CD4-positive, alpha-beta T cell (primary cell): Measurements from ENCODE around the gene ATF2. TPM values are rescaled to one million over a fixed set of nuclear protein-coding genes. Genes with fewer than 3 reads are reported as not detected.
"Not testable (repeated sequence)": the region's sequence is repeated elsewhere in the genome, so short reads cannot be mapped to it uniquely, and the experiment has no call there.

Experiments used
- ATAC-seq: fragments of 200-7000 bp; cut with Tn5 transposase; one replicate; pipeline ENCODE4 v1.10.0; 2022; ENCODE audit warnings: mild to moderate bottlenecking; ENCODE audit not compliant: poor library complexity
- CTCF ChIA-PET: fragments of 350-600 bp; sonication (Branson Sonifier 250); formaldehyde crosslinking; loops from one replicate; lab custom pipeline; 2021; ENCODE audit warnings: antibody characterized with exemption, inconsistent platforms; lab: Charles Lee
- POLR2A ChIA-PET: fragments of 350-600 bp; sonication (Branson Sonifier 250); formaldehyde crosslinking; loops from one replicate; lab custom pipeline; 2021; ENCODE audit warnings: antibody characterized with exemption, inconsistent platforms; lab: Charles Lee
- DNase-seq, 14 experiments: peaks; one replicate each; pipeline ENCODE4 v3.0.0-alpha.2; 2013 to 2020; ENCODE audit warnings: mixed read lengths in 2 of 14
- H3K27ac ChIP-seq, 2 donors: one replicate each; pipeline versions ENCODE4 v1.5.1 to v1.7.0; 2013; ENCODE audit warnings: low read length in 2 of 2, low read depth in 1 of 2, mild to moderate bottlenecking in 1 of 2
- H3K27me3 ChIP-seq, 2 experiments: 1 replicate in 1 of 2; 2 replicates in 1 of 2; pipeline versions ENCODE4 v1.6.1 to v1.7.0; 2013; ENCODE audit warnings: low read length in 2 of 2, control low read depth in 1 of 2, mild to moderate bottlenecking in 1 of 2, moderate library complexity in 1 of 2; ENCODE audit not compliant: insufficient read depth in 2 of 2, control insufficient read depth in 1 of 2
- H3K36me3 ChIP-seq: one replicate; pipeline ENCODE4 v1.6.1; 2013; ENCODE audit warnings: low read length, control low read depth; ENCODE audit not compliant: insufficient read depth
- H3K4me1 ChIP-seq: one replicate; pipeline ENCODE4 v1.6.1; 2013; ENCODE audit warnings: low read length, control low read depth; ENCODE audit not compliant: insufficient read depth
- H3K4me3 ChIP-seq: one replicate; pipeline ENCODE4 v1.5.1; 2013; ENCODE audit warnings: mild to moderate bottlenecking, low read length, moderate library complexity
- H3K9me3 ChIP-seq, 2 experiments: 1 replicate in 1 of 2; 2 replicates in 1 of 2; pipeline versions ENCODE4 v1.6.1 to v1.7.0; 2013; ENCODE audit warnings: low read length in 2 of 2, mild to moderate bottlenecking in 2 of 2, control low read depth in 1 of 2, moderate library complexity in 1 of 2; ENCODE audit not compliant: control insufficient read depth in 1 of 2, insufficient read depth in 1 of 2
- H3K27ac Mint-ChIP-seq: one replicate; pipeline ENCODE4 v1.8.0; 2020; ENCODE audit warnings: mixed read lengths
- H3K27me3 Mint-ChIP-seq: one replicate; pipeline ENCODE4 v1.8.0; 2021; ENCODE audit warnings: mixed read lengths
- H3K36me3 Mint-ChIP-seq: one replicate; pipeline ENCODE4 v1.8.0; 2021; ENCODE audit warnings: low read depth, mixed read lengths
- H3K4me1 Mint-ChIP-seq: one replicate; pipeline ENCODE4 v1.8.0; 2021; ENCODE audit warnings: low read depth, mixed read lengths
- H3K4me3 Mint-ChIP-seq: one replicate; pipeline ENCODE4 v1.8.0; 2020; ENCODE audit warnings: mild to moderate bottlenecking, mixed read lengths
- H3K9me3 Mint-ChIP-seq: one replicate; pipeline ENCODE4 v1.8.0; 2020; ENCODE audit warnings: mixed read lengths
- intact Hi-C, 2 experiments: fragments of 100-400 bp; cut with DNase I in 1 of 2; cut with micrococcal nuclease in 1 of 2; formaldehyde crosslinking; loops; one replicate each; pipeline versions ENCODE4 v1.15.1 to v1.9.0; 2023 to 2025; cut with DNase I, micrococcal nuclease
- total RNA-seq, 174 experiments: library from RNA in 2 of 174; stranded (reverse) in 2 of 174; gene quantifications; one replicate each; pipeline ENCODE4 v1.2.3 and lab custom pipeline; 2021 to 2026
- TF ChIP-seq, protein P1 (sequence below): fragments of 200-600 bp; IDR thresholded peaks from one replicate; pipeline ENCODE4 v1.8.0; 2022; ENCODE audit warnings: antibody characterized with exemption, mild to moderate bottlenecking

The ATF2 gene
- total RNA-seq, 2 experiments from 2014 or later: 44.7 to 44.8 TPM

- Histone ChIP-seq H3K27me3 (no peaks in the 10 kb centered on the region), H3K4me1 (no peaks in the 10 kb centered on the region), H3K27ac (no peak overlapping the region), H3K4me3 (no peak overlapping the region), H3K9me3 (no peaks in the 10 kb centered on the region), H3K36me3 (peaks cover 36% of the 10 kb centered on the region)
- ATAC-seq (no peak), DNase-seq (no peak)
- Mint-ChIP-seq H3K4me3 (no peak overlapping the region), H3K9me3 (no peaks in the 10 kb centered on the region), H3K27ac (no peak overlapping the region), H3K36me3 (peaks cover 77% of the 10 kb centered on the region), H3K27me3 (no peaks in the 10 kb centered on the region), H3K4me1 (no peaks in the 10 kb centered on the region)
- CTCF ChIA-PET: interaction anchor here (0.6 kb wide), 1 partner anchor 11 kb away, joined by 3 read pairs; no protein-coding TSS in a partner anchor
- intact Hi-C loops: no loop called here
- POLR2A ChIA-PET: interaction anchor here (0.7 kb wide), 1 partner anchor 35 kb away, joined by 3 read pairs; no protein-coding TSS in a partner anchor
- TF ChIP-seq, protein P1, sequence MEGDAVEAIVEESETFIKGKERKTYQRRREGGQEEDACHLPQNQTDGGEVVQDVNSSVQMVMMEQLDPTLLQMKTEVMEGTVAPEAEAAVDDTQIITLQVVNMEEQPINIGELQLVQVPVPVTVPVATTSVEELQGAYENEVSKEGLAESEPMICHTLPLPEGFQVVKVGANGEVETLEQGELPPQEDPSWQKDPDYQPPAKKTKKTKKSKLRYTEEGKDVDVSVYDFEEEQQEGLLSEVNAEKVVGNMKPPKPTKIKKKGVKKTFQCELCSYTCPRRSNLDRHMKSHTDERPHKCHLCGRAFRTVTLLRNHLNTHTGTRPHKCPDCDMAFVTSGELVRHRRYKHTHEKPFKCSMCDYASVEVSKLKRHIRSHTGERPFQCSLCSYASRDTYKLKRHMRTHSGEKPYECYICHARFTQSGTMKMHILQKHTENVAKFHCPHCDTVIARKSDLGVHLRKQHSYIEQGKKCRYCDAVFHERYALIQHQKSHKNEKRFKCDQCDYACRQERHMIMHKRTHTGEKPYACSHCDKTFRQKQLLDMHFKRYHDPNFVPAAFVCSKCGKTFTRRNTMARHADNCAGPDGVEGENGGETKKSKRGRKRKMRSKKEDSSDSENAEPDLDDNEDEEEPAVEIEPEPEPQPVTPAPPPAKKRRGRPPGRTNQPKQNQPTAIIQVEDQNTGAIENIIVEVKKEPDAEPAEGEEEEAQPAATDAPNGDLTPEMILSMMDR: no peak
These were observed 64.8 kb downstream of the ATF2 start for GRCh38 chr2:175103191-175103590.

DNA sequence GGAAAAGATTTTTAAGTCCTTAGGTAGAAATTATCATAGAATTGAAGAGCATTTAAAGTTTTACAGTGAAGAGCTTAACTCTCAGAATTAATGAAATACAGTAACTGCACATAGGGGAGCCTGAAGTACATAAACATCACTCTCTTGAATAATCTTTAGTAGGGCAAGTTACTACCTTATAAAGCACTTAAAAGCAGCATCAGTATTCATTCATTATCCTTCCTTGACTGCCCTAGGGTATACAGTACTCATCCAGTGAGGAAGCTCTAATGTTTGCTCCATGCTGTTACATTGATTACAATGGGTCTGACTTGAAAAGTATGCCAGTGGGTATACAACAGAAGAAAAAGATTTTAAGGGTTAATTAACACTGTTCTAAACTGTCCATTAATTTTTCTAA lies 66.5 kb downstream of the ATF2 start:
- H3K4me1 ChIP-seq: no peaks in the 10 kb centered on the region
- ATAC-seq (no peak), DNase-seq (no peak)
- Mint-ChIP-seq H3K27me3 (no peaks in the 10 kb centered on the region), H3K4me1 (no peaks in the 10 kb centered on the region), H3K36me3 (peaks cover 84% of the 10 kb centered on the region), H3K4me3 (no peak overlapping the region), H3K9me3 (no peaks in the 10 kb centered on the region), H3K27ac (no peak overlapping the region)
- no peak overlapping the region for H3K27ac ChIP-seq
- no peaks in the 10 kb centered on the region for H3K27me3 ChIP-seq
- POLR2A ChIA-PET: no interaction called here
- CTCF ChIA-PET: interaction anchor here (1.0 kb wide), 1 partner anchor 18 kb away, joined by 3 read pairs; no protein-coding TSS in a partner anchor
- TF ChIP-seq, protein P1: no peak
- no peaks in the 10 kb centered on the region for H3K9me3 ChIP-seq
- H3K4me3 ChIP-seq: no peak overlapping the region
- intact Hi-C loops: no loop called here
- peaks cover 41% of the 10 kb centered on the region for H3K36me3 ChIP-seq

GRCh38 chr2:175097297-175097696 lies 70.7 kb downstream of the ATF2 start:
- no peak for ATAC-seq
- ChIA-PET POLR2A (no interaction called here), CTCF (no interaction called here)
- no peaks in the 10 kb centered on the region for H3K9me3 Mint-ChIP-seq
- Histone ChIP-seq H3K4me3 (no peak overlapping the region), H3K9me3 (no peaks in the 10 kb centered on the region), H3K36me3 (peaks cover 43% of the 10 kb centered on the region), H3K27me3 (no peaks in the 10 kb centered on the region), H3K27ac (no peak overlapping the region), H3K4me1 (no peaks in the 10 kb centered on the region)
- DNase-seq: no peak
- no peak overlapping the region for H3K27ac Mint-ChIP-seq
- intact Hi-C loops: no loop called here
- no peaks in the 10 kb centered on the region for H3K4me1 Mint-ChIP-seq
- no peaks in the 10 kb centered on the region for H3K27me3 Mint-ChIP-seq
- peaks cover 88% of the 10 kb centered on the region for H3K36me3 Mint-ChIP-seq
- H3K4me3 Mint-ChIP-seq: no peak overlapping the region
- TF ChIP-seq, protein P1: no peak

DNA sequence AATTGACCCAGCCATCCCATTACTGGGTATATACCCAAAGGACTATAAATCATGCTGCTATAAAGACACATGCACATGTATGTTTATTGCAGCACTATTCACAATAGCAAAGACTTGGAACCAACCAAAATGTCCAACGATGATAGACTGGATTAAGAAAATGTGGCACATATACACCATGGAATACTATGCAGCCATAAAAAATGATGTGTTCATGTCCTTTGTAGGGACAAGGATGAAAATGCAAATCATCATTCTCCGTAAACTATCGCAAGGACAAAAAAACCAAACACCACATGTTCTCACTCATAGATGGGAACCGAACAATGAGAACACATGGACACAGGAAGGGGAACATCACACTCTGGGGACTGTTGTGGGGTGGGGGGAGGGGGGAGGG lies 83.9 kb downstream of the ATF2 start:
- peaks cover 44% of the 10 kb centered on the region for H3K36me3 ChIP-seq
- H3K4me3 Mint-ChIP-seq, H3K4me3 ChIP-seq, DNase-seq, H3K27ac Mint-ChIP-seq, intact Hi-C loops, H3K9me3 ChIP-seq, ATAC-seq, H3K27me3 Mint-ChIP-seq, H3K9me3 Mint-ChIP-seq, H3K4me1 ChIP-seq, CTCF ChIA-PET, POLR2A ChIA-PET, H3K27ac ChIP-seq, H3K27me3 ChIP-seq, H3K4me1 Mint-ChIP-seq: not testable (repeated sequence)
- H3K36me3 Mint-ChIP-seq: peaks cover 92% of the 10 kb centered on the region
